Measurements from ENCODE around the gene GPR137B. TPM values are rescaled to one million over a fixed set of nuclear protein-coding genes. Genes with fewer than 3 reads are reported as not detected.

The GPR137B gene
- total RNA-seq, 1 experiment from 2014 or later: 11.4 TPM

DNA sequence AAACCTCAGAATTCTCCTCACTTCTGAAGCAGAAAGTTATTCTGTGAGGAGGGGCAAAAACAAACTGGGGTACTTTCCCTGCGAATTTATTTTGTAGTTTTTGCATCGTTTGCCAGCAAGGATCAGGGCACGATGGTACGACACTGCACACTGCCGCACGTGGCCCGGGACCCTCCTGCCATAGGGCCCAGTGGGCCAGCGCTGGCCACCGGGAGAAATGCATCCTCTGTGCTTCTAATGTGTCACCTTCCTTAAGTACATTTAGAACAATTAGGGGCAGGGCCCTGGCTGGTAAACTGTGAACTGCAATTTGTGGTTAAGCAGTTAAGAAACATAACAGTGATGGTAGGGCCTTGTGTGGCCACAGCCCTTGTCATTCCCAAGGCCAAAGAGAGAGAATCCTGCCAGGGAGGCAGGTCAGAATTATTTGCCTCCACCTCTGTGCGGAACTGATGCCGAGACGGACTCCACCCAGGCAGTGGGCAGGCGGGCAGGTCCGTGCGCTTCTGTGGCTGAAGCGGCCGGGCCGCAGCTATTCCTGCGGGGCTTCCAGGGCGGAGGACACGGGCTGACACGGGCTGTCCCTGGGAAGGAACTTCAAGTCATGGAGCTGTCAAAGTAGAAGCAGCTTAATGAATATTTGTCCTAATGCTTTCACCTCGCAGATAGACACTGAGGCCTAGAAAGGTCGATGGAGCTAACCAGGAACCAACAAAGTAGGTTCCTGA is 12.5 kb downstream of the GPR137B start (continued):
- TF ChIP-seq, protein P1, sequence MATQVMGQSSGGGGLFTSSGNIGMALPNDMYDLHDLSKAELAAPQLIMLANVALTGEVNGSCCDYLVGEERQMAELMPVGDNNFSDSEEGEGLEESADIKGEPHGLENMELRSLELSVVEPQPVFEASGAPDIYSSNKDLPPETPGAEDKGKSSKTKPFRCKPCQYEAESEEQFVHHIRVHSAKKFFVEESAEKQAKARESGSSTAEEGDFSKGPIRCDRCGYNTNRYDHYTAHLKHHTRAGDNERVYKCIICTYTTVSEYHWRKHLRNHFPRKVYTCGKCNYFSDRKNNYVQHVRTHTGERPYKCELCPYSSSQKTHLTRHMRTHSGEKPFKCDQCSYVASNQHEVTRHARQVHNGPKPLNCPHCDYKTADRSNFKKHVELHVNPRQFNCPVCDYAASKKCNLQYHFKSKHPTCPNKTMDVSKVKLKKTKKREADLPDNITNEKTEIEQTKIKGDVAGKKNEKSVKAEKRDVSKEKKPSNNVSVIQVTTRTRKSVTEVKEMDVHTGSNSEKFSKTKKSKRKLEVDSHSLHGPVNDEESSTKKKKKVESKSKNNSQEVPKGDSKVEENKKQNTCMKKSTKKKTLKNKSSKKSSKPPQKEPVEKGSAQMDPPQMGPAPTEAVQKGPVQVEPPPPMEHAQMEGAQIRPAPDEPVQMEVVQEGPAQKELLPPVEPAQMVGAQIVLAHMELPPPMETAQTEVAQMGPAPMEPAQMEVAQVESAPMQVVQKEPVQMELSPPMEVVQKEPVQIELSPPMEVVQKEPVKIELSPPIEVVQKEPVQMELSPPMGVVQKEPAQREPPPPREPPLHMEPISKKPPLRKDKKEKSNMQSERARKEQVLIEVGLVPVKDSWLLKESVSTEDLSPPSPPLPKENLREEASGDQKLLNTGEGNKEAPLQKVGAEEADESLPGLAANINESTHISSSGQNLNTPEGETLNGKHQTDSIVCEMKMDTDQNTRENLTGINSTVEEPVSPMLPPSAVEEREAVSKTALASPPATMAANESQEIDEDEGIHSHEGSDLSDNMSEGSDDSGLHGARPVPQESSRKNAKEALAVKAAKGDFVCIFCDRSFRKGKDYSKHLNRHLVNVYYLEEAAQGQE (IDR thresholded peaks at IDR 0.05; ENCODE audit: low read depth): no peak
- TF ChIP-seq ZNF274 (IDR thresholded peaks at IDR 0.05; ENCODE audit: low read depth, low read length): no peak
- no peak for TF ChIP-seq YY1 (IDR thresholded peaks at IDR 0.05; ENCODE audit: extremely low read depth, insufficient replicate concordance, low read depth, low read length)
- no peak for TF ChIP-seq POLR2A (IDR thresholded peaks at IDR 0.05; ENCODE audit: borderline replicate concordance, extremely low read depth, insufficient read depth, insufficient read length)
- no peak for TF ChIP-seq CBX3 (IDR thresholded peaks at IDR 0.05; ENCODE audit: low read depth)

DNA sequence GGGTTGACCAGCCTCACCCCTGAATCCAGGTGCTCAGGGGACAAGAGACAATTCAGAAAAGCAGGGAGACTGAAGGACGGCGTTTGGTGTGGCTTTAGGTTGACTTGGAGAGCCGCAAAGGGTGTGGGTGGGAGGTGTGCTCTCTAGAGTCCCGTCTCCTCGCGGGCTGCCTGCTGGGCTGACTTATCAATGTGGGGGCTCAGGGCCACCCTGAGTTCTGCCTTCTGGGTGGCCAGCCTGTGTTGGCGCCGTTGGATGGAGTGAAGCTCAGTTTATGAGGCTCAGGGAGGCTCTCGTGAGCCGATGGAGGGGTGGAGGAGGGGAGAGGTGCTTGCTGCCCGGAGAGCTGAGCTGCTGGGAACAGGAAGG is 13.0 kb downstream of the GPR137B start:
- POLR2A ChIA-PET: no interaction called here
- CTCF ChIA-PET: no interaction called here
- Histone ChIP-seq H3K9me3 (ENCODE audit: control insufficient read depth in 1 of 2, insufficient read depth in 1 of 2, low read depth in 1 of 2, low read length in 2 of 2) (no peaks in the 10 kb centered on the region), H3K36me3 (ENCODE audit: control insufficient read depth in 1 of 2, insufficient read depth in 2 of 2, low read length in 2 of 2) (no peaks in the 10 kb centered on the region), H3K79me2 (ENCODE audit: insufficient read depth, low read length) (no peaks in the 10 kb centered on the region), H3K4me2 (ENCODE audit: low read length) (no peak overlapping the region), H3K9me2 (ENCODE audit: insufficient read depth) (no peaks in the 10 kb centered on the region), H3K4me3 (replicated peaks in 1 of 2; ENCODE audit: low read depth in 1 of 2, low read length in 2 of 2) (no peak overlapping the region), H2AFZ (ENCODE audit: low read depth, low read length, poor library complexity, severe bottlenecking) (no peak overlapping the region), H3K27ac (ENCODE audit: low read depth, low read length) (no peak overlapping the region), H3K9ac (ENCODE audit: low read length) (no peak overlapping the region), H3K4me1 (ENCODE audit: control insufficient read depth in 1 of 2, insufficient read depth in 2 of 2, low read length in 2 of 2) (no peaks in the 10 kb centered on the region), H3K27me3 (ENCODE audit: insufficient read depth, low read length) (no peaks in the 10 kb centered on the region), H4K20me1 (ENCODE audit: insufficient read depth) (no peaks in the 10 kb centered on the region)
- RAD21 ChIA-PET (ENCODE audit: low non-redundant PET in 1 of 2, low total read pairs in 2 of 2, uncharacterized antibody in 2 of 2, unreplicated experiment in 2 of 2): no interaction called here
- intact Hi-C loops (cut with micrococcal nuclease): no loop called here
- ATAC-seq: no peak
- BruUV-seq (replicated peaks): no TSS peak
- DNase-seq (ENCODE audit: low read depth, low spot score): no peak
- TF ChIP-seq POLR2AphosphoS5 (IDR thresholded peaks at IDR 0.05; ENCODE audit: low read depth, low read length) (no peak), EZH2phosphoT487 (IDR thresholded peaks at IDR 0.05; ENCODE audit: borderline replicate concordance) (no peak), ZFX (IDR thresholded peaks at IDR 0.05) (no peak), ELF1 (IDR thresholded peaks at IDR 0.05; ENCODE audit: borderline replicate concordance, low read depth) (no peak), EGR1 (IDR thresholded peaks at IDR 0.05; ENCODE audit: low read depth) (no peak), SP1 (IDR thresholded peaks at IDR 0.05; ENCODE audit: low read depth) (no peak), SIN3A (IDR thresholded peaks at IDR 0.05; ENCODE audit: low read depth) (no peak)
- TF ChIP-seq, protein P2, sequence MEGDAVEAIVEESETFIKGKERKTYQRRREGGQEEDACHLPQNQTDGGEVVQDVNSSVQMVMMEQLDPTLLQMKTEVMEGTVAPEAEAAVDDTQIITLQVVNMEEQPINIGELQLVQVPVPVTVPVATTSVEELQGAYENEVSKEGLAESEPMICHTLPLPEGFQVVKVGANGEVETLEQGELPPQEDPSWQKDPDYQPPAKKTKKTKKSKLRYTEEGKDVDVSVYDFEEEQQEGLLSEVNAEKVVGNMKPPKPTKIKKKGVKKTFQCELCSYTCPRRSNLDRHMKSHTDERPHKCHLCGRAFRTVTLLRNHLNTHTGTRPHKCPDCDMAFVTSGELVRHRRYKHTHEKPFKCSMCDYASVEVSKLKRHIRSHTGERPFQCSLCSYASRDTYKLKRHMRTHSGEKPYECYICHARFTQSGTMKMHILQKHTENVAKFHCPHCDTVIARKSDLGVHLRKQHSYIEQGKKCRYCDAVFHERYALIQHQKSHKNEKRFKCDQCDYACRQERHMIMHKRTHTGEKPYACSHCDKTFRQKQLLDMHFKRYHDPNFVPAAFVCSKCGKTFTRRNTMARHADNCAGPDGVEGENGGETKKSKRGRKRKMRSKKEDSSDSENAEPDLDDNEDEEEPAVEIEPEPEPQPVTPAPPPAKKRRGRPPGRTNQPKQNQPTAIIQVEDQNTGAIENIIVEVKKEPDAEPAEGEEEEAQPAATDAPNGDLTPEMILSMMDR (IDR thresholded peaks at IDR 0.05 in 2 of 3, conservative IDR thresholded peaks at IDR 0.05 in 1 of 3; ENCODE audit: borderline replicate concordance in 1 of 3, insufficient read depth in 1 of 3, low read depth in 2 of 3, low read length in 2 of 3): no peak
- TF ChIP-seq, protein P1 (IDR thresholded peaks at IDR 0.05; ENCODE audit: low read depth): no peak

All from HCT116 (cell line).